Ishikawa (cell line): ENCODE measurements around the gene GRIN2A.

Experiments
- CREB1 ChIP-seq: IDR thresholded peaks from 2 replicates; pipeline ENCODE4 v1.6.1; 2012; ENCODE audit warnings: low read depth
- EGR1 ChIP-seq: IDR thresholded peaks from 2 replicates; pipeline ENCODE4 v1.6.1; 2012
- EP300 ChIP-seq: IDR thresholded peaks from 2 replicates; pipeline ENCODE4 v1.6.1; 2012; ENCODE audit warnings: borderline replicate concordance
- FOXM1 ChIP-seq: IDR thresholded peaks from 2 replicates; pipeline ENCODE4 v1.6.1; 2012; ENCODE audit warnings: low read depth, borderline replicate concordance
- MAX ChIP-seq: IDR thresholded peaks from 2 replicates; pipeline ENCODE4 v1.6.1; 2012
- NFIC ChIP-seq: IDR thresholded peaks from 2 replicates; pipeline ENCODE4 v1.6.1; 2012
- RAD21 ChIP-seq: IDR thresholded peaks from 2 replicates; pipeline ENCODE4 v1.6.1; 2012; ENCODE audit warnings: low read depth
- REST ChIP-seq: IDR thresholded peaks from 2 replicates; pipeline ENCODE4 v1.6.1; 2012; ENCODE audit warnings: low read depth, mild to moderate bottlenecking
- TAF1 ChIP-seq: IDR thresholded peaks from 2 replicates; pipeline ENCODE4 v1.6.1; 2012; ENCODE audit warnings: low read depth, mild to moderate bottlenecking
- TCF12 ChIP-seq: IDR thresholded peaks from 2 replicates; pipeline ENCODE4 v1.6.1; 2012; ENCODE audit warnings: low read depth
- USF1 ChIP-seq: IDR thresholded peaks from 2 replicates; pipeline ENCODE4 v1.6.1; 2012
- YY1 ChIP-seq: IDR thresholded peaks from 2 replicates; pipeline ENCODE4 v1.6.1; 2012; ENCODE audit warnings: low read depth

GRCh38 chr16:9802160-9802559 is 380.1 kb downstream of the GRIN2A start:
- TF ChIP-seq TAF1 (no peak), YY1 (no peak), EGR1 (no peak), RAD21 (no peak), FOXM1 (no peak), MAX (no peak), USF1 (no peak), EP300 (no peak), CREB1 (no peak), NFIC (no peak), TCF12 (no peak), REST (no peak)
